Neuron (in vitro differentiated cells): ENCODE results near the gene INAFM2.

Experiments used
- H2AFZ ChIP-seq: one replicate; pipeline ENCODE4 v1.6.1; 2013; ENCODE audit warnings: low read depth, mild to moderate bottlenecking, inconsistent platforms, low read length, moderate library complexity
- H3K27me3 ChIP-seq: one replicate; pipeline ENCODE4 v1.6.1; 2013; ENCODE audit warnings: low read length; ENCODE audit not compliant: insufficient read depth
- H3K36me3 ChIP-seq: one replicate; pipeline ENCODE4 v1.6.1; 2013; ENCODE audit warnings: low read length; ENCODE audit not compliant: insufficient read depth
- H3K4me1 ChIP-seq: one replicate; pipeline ENCODE4 v1.6.1; 2013; ENCODE audit warnings: low read length; ENCODE audit not compliant: insufficient read depth
- H3K4me3 ChIP-seq: 2 replicates; pipeline ENCODE4 v1.5.1; 2013; ENCODE audit warnings: mild to moderate bottlenecking, low read length, moderate library complexity
- H3K9me3 ChIP-seq: one replicate; pipeline ENCODE4 v1.6.1; 2013; ENCODE audit warnings: low read length

Gene INAFM2

GRCh38 chr15:40348474-40348870, 25.0 kb downstream of the INAFM2 start:
- H3K9me3 ChIP-seq: no peaks in the 10 kb centered on the region
- H3K36me3 ChIP-seq: no peaks in the 10 kb centered on the region
- H2AFZ ChIP-seq: no peak overlapping the region
- peaks cover 54% of the 10 kb centered on the region for H3K27me3 ChIP-seq
- peaks cover 1% of the 10 kb centered on the region for H3K4me1 ChIP-seq
- H3K4me3 ChIP-seq: no peak overlapping the region

- no peak overlapping the region for H2AFZ ChIP-seq
- no peak overlapping the region for H3K4me3 ChIP-seq
- peaks cover 58% of the 10 kb centered on the region for H3K27me3 ChIP-seq
- H3K9me3 ChIP-seq: no peaks in the 10 kb centered on the region
- no peaks in the 10 kb centered on the region for H3K36me3 ChIP-seq
- no peaks in the 10 kb centered on the region for H3K4me1 ChIP-seq
Measured at GRCh38 chr15:40349163-40349562, 25.7 kb downstream of the INAFM2 start.

- peaks cover 2% of the 10 kb centered on the region for H3K4me1 ChIP-seq
- no peak overlapping the region for H3K4me3 ChIP-seq
- no peak overlapping the region for H2AFZ ChIP-seq
- no peaks in the 10 kb centered on the region for H3K9me3 ChIP-seq
- H3K36me3 ChIP-seq: no peaks in the 10 kb centered on the region
- H3K27me3 ChIP-seq: peaks cover 45% of the 10 kb centered on the region
Measured at GRCh38 chr15:40352281-40352901, 28.9 kb downstream of the INAFM2 start.

DNA sequence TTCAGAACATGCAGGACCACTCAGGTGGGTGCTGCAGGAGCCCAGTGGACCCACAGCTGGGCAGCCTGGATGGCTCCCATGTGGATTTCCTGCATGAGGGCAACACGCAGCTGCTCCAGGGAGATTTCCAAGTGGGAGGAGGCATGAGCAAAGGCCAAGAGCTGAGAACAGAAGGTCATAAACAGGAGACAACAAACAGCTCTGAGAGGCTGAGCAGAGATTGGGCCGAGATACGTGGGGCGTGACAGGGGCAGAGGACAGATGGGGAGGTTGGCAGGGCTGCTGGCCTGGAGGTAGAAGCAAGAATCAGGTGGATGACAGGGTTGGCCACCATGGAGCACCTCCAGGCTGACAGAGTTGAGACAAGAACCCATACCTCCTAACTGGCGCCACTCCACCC, 30.2 kb downstream of the INAFM2 start:
- Histone ChIP-seq H2AFZ (no peak overlapping the region), H3K36me3 (no peaks in the 10 kb centered on the region), H3K9me3 (no peaks in the 10 kb centered on the region), H3K4me3 (no peak overlapping the region), H3K4me1 (peaks cover 9% of the 10 kb centered on the region), H3K27me3 (peaks cover 41% of the 10 kb centered on the region)

GRCh38 chr15:40354408-40355171, 31.1 kb downstream of the INAFM2 start:
- Histone ChIP-seq H3K4me1 (peaks cover 13% of the 10 kb centered on the region), H3K4me3 (no peak overlapping the region), H3K36me3 (no peaks in the 10 kb centered on the region), H2AFZ (no peak overlapping the region), H3K27me3 (peaks cover 44% of the 10 kb centered on the region), H3K9me3 (no peaks in the 10 kb centered on the region)

DNA sequence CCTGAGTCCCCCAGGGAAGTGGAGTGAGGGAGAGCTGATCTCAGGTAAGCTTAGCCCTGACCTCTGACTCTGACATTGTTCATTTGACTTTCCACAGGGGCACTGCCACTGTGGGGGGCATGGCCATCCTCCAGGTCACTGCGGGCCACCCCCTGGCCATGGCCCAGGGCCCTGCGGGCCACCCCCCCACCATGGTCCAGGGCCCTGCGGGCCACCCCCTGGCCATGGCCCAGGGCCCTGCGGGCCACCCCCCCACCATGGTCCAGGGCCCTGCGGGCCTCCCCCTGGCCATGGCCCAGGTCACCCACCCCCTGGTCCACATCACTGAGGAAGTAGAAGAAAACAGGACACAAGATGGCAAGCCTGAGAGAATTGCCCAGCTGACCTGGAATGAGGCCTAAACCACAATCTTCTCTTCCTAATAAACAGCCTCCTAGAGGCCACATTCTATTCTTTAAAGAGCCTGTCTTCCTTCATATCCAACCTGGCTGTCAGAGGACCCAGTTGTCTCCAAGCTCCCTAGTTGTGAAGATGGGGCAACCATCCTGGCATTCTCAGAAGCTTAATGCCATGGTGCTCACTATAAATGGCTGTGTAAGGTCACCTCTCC, 32.6 kb downstream of the INAFM2 start:
- Histone ChIP-seq H3K4me1 (peaks cover 13% of the 10 kb centered on the region), H2AFZ (no peak overlapping the region), H3K36me3 (no peaks in the 10 kb centered on the region), H3K9me3 (no peaks in the 10 kb centered on the region), H3K4me3 (no peak overlapping the region), H3K27me3 (peaks cover 46% of the 10 kb centered on the region)

GRCh38 chr15:40357246-40357645, 33.8 kb downstream of the INAFM2 start:
- Histone ChIP-seq H3K9me3 (no peaks in the 10 kb centered on the region), H3K27me3 (peaks cover 52% of the 10 kb centered on the region), H3K4me3 (peak overlapping the region; percentile 79), H3K36me3 (no peaks in the 10 kb centered on the region), H2AFZ (peak overlapping the region; percentile 96), H3K4me1 (peaks cover 13% of the 10 kb centered on the region)

- Histone ChIP-seq H3K4me1 (peaks cover 13% of the 10 kb centered on the region), H3K9me3 (no peaks in the 10 kb centered on the region), H3K36me3 (no peaks in the 10 kb centered on the region), H3K27me3 (peaks cover 45% of the 10 kb centered on the region), H2AFZ (peak within 1 kb of the TSS; percentile 96), H3K4me3 (peak within 1 kb of the TSS; percentile 79)
Measured at GRCh38 chr15:40357723-40358470, 34.4 kb downstream of the INAFM2 start, which contains the start of gene DISP2. TSS of gene DISP2 (plus strand) at chr15:40358219. CDS start at chr15:40358322, 103 bp downstream.

DNA sequence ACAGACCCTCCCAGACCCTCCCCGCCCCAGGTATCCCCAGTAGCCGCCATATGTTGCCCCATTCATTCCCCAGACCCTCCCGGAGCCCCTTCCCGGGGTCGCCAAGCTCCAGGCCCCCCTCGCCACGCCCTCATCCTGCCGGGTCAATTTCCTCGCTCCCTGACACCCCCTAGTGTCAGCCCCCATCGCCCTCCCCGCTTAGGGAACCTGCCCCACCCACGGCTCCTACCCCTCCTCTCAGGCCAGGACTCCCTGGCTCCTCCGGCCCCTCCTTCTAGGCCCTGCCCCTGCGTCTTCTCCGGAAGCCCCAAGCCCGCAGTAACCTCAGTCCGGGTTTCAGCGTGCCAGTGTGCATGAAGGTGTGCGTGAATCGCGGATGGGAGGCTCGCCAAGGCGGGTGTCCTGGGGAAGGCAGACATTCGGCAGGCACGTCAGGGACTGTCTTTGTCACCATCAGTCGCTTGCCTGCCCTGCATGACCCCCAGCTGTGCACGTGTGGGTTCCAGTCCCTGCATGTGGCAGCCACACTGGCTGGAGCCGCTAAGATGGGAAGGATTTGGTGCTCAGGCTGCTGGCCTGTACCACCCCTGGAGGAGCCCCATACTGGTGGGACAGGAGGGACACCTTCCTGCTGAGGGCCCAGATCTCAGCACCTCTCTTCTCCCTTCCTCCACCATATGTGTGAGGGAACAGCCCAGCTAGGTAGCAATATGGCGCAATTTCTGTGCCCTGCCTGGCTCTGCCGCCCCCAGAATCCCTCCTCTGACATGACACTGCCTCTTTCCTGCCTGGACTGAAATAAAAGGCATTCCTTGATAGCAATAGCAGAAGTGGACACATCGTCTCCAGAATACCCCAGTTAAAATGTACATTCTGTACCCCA, 35.2 kb downstream of the INAFM2 start:
- Histone ChIP-seq H3K9me3 (no peaks in the 10 kb centered on the region), H3K27me3 (peaks cover 38% of the 10 kb centered on the region), H3K36me3 (no peaks in the 10 kb centered on the region), H2AFZ (peak overlapping the region; percentile 96), H3K4me1 (peaks cover 13% of the 10 kb centered on the region), H3K4me3 (peak overlapping the region; percentile 58)

GRCh38 chr15:40360015-40360414, 36.5 kb downstream of the INAFM2 start:
- peaks cover 13% of the 10 kb centered on the region for H3K4me1 ChIP-seq
- H3K27me3 ChIP-seq: peaks cover 44% of the 10 kb centered on the region
- H3K36me3 ChIP-seq: no peaks in the 10 kb centered on the region
- no peaks in the 10 kb centered on the region for H3K9me3 ChIP-seq
- H2AFZ ChIP-seq: no peak overlapping the region
- H3K4me3 ChIP-seq: no peak overlapping the region

DNA sequence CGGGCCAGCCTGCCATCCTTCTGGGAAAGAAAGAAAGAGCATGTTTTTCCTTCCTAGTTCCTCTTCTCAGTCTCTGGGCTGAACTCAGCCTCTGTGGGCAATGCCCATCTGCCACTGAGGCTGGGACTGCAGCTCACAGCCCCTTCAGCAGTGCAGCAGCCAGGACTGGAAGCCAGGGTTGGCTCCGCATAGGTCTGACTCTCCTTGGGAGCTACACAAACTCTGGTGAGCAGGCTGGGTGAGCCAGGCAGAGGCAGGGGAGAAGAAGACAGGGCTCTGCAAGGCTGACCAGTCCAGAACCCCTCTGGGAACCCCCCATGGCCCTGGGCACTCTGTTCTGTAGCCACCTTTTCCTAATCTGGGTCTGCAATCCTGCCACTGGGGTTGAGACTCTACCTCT, 38.1 kb downstream of the INAFM2 start:
- Histone ChIP-seq H3K4me1 (peaks cover 13% of the 10 kb centered on the region), H2AFZ (no peak overlapping the region), H3K36me3 (no peaks in the 10 kb centered on the region), H3K27me3 (peaks cover 52% of the 10 kb centered on the region), H3K4me3 (no peak overlapping the region), H3K9me3 (no peaks in the 10 kb centered on the region)

GRCh38 chr15:40363611-40364010, 40.1 kb downstream of the INAFM2 start:
- H3K27me3 ChIP-seq: peaks cover 61% of the 10 kb centered on the region
- H3K4me1 ChIP-seq: peaks cover 4% of the 10 kb centered on the region
- no peak overlapping the region for H3K4me3 ChIP-seq
- H2AFZ ChIP-seq: no peak overlapping the region
- no peaks in the 10 kb centered on the region for H3K36me3 ChIP-seq
- no peaks in the 10 kb centered on the region for H3K9me3 ChIP-seq
